Pancreas (tissue), 10 donors: ENCODE data around the gene IL17RD. TPM values are rescaled to one million over a fixed set of nuclear protein-coding genes. Genes with fewer than 3 reads are reported as not detected.

Experiments used
- ATAC-seq, 4 donors: fragments of 200-7000 bp; cut with Tn5 transposase; one replicate each; pipeline versions ENCODE4 v1.8.0 to v1.9.1; 2020; ENCODE audit warnings: mild to moderate bottlenecking in 4 of 4, moderate library complexity in 4 of 4
- DNase-seq, 6 donors: peaks; one replicate each; pipeline ENCODE4 v3.0.0-alpha.2; 2020
- FAIRE-seq: peaks from 2 replicates; lab custom pipeline; 2012; peaks lifted over from hg19 to GRCh38; lab: Jason Lieb, UNC
- H3K27ac ChIP-seq, 4 donors: fragments of 200-600 bp; sonication (generic); 1 replicate in 3 of 4; 2 replicates in 1 of 4; pipeline versions ENCODE4 v1.5.0 to v1.8.0; 2020
- H3K27me3 ChIP-seq, 4 donors: fragments of 200-600 bp; one replicate each; pipeline ENCODE4 v1.8.0; 2021
- H3K36me3 ChIP-seq, 3 donors: fragments of 200-600 bp; sonication (generic) in 1 of 3; one replicate each; pipeline versions ENCODE4 v1.5.0 to v1.8.0; 2020 to 2021
- H3K4me1 ChIP-seq, 3 donors: fragments of 200-600 bp; one replicate each; pipeline ENCODE4 v1.8.0; 2021
- H3K4me3 ChIP-seq, 4 donors: fragments of 200-600 bp; sonication (generic) in 2 of 4; one replicate each; pipeline versions ENCODE4 v1.5.0 to v1.8.0; 2020 to 2021
- H3K9me3 ChIP-seq, 4 donors: fragments of 200-600 bp; one replicate each; pipeline ENCODE4 v1.8.0; 2021
- WGBS, 2 donors: extraction: QIAGEN DNeasy Blood & Tissue Kit; methylation state at CpG; one replicate each; pipeline ENCODE4 v1.1.7; 2013; 5-methylcytosine and 5-hydroxymethylcytosine counted together
- intact Hi-C, 3 donors: fragments of 100-400 bp; cut with DNase I; formaldehyde crosslinking; loops; one replicate each; pipeline versions ENCODE4 v1.11.1 to v1.14.2; 2022
- polyA plus RNA-seq, 2 donors: library from polyadenylated mRNA; stranded (reverse); fragments of 200-250 nt; gene quantifications; one replicate each; pipeline ENCODE4 v1.2.3, GENCODE V29; 2013
- total RNA-seq, 6 donors: library from RNA; stranded (reverse); fragmentation: NEBNext Ultra II Directional in 4 of 6; extraction: Animal tissue kit (Norgen Biotek cat#: 25700) in 4 of 6; gene quantifications; one replicate each; pipeline versions ENCODE4 v1.2.1 to v1.2.4, GENCODE V29; 2021 to 2023
- TF ChIP-seq, protein P1 (sequence below), 4 donors: fragments of 200-600 bp; sonication (generic) in 3 of 4; IDR thresholded peaks; one replicate each; pipeline versions ENCODE4 v1.5.0 to v1.8.0; 2021; ENCODE audit warnings: antibody characterized with exemption in 4 of 4
- donor health status: healthy with polysubstance abuse.
- donor health status: DM: no; HTN: no; CAD: no; lungs with moderate emphysema.
- donor health status: DM: no; HTN: no; CAD: no.
- donor health status: control.
- donor health status: control.
- donor health status: Bipolar disorder and iron deficiency.
- donor health status: DM: yes; HTN: yes; CAD: no.
- donor health status: DM: no; HTN: no; CAD: no.
- donor health status: DM: no; HTN: no; CAD: no.
- donor health status: DM: yes; HTN: yes; CAD: no.

The IL17RD gene
- total and polyA plus RNA-seq, 8 donors = 0.42 to 3.9 (median 1.9) TPM

DNA sequence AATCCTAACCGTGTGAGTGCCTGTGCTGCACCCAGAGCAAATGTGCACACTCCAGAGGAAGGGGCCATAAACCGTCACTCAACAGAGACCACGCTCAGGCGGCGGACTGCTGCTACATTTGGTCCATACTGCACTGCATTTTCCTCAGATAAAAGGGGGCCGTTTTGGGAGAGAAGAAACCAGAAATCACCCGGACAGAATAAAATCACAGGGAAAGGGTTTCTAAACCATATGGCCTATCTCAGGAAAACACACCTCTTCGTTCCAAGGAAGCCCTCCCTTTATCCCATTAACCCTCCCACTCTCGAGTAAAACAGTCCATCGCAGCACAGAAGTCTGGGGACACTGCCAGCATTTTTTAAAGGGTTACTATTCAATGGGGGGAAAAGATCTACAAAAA lies 7.6 kb downstream of the IL17RD start:
- Histone ChIP-seq H3K27ac (no peak overlapping the region), H3K27me3 (no peaks in the 10 kb centered on the region), H3K36me3 (no peaks in the 10 kb centered on the region), H3K4me3 (no peak overlapping the region), H3K9me3 (no peaks in the 10 kb centered on the region), H3K4me1 (no peaks in the 10 kb centered on the region)
- no peak for FAIRE-seq
- ATAC-seq = no peak
- WGBS, 2 donors = 62 to 66% methylated on average over 10 of the region's 10 CpGs
- DNase-seq = no peak
- TF ChIP-seq, protein P1, sequence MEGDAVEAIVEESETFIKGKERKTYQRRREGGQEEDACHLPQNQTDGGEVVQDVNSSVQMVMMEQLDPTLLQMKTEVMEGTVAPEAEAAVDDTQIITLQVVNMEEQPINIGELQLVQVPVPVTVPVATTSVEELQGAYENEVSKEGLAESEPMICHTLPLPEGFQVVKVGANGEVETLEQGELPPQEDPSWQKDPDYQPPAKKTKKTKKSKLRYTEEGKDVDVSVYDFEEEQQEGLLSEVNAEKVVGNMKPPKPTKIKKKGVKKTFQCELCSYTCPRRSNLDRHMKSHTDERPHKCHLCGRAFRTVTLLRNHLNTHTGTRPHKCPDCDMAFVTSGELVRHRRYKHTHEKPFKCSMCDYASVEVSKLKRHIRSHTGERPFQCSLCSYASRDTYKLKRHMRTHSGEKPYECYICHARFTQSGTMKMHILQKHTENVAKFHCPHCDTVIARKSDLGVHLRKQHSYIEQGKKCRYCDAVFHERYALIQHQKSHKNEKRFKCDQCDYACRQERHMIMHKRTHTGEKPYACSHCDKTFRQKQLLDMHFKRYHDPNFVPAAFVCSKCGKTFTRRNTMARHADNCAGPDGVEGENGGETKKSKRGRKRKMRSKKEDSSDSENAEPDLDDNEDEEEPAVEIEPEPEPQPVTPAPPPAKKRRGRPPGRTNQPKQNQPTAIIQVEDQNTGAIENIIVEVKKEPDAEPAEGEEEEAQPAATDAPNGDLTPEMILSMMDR (IDR thresholded peaks at IDR 0.05) = no peak
- intact Hi-C loops = no loop called here

DNA sequence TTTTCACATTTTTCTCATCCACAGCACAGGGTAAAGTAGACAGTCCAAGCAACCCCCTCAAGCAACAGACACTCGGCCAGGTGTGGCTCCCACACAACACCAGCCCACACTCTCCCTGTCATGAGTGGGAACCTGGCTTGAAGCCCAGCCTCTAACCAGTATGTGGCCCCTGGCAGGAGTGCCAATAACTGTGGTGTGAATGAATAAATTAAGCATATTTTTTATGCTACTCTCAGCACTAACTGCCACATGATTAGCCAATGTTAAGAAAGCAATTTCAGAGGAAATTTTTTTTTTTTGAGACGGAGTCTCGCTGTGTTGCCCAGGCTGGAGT lies 9.9 kb downstream of the IL17RD start:
- ATAC-seq (no peak), FAIRE-seq (no peak), DNase-seq (no peak)
- Histone ChIP-seq H3K9me3 (no peaks in the 10 kb centered on the region), H3K27ac (no peak overlapping the region), H3K27me3 (no peaks in the 10 kb centered on the region), H3K36me3 (no peaks in the 10 kb centered on the region), H3K4me3 (no peak overlapping the region), H3K4me1 (no peaks in the 10 kb centered on the region)
- WGBS, 2 donors = 76 to 84% methylated on average over 3 of the region's 3 CpGs
- intact Hi-C loops = no loop called here
- TF ChIP-seq, protein P1 (IDR thresholded peaks at IDR 0.05) = no peak

DNA sequence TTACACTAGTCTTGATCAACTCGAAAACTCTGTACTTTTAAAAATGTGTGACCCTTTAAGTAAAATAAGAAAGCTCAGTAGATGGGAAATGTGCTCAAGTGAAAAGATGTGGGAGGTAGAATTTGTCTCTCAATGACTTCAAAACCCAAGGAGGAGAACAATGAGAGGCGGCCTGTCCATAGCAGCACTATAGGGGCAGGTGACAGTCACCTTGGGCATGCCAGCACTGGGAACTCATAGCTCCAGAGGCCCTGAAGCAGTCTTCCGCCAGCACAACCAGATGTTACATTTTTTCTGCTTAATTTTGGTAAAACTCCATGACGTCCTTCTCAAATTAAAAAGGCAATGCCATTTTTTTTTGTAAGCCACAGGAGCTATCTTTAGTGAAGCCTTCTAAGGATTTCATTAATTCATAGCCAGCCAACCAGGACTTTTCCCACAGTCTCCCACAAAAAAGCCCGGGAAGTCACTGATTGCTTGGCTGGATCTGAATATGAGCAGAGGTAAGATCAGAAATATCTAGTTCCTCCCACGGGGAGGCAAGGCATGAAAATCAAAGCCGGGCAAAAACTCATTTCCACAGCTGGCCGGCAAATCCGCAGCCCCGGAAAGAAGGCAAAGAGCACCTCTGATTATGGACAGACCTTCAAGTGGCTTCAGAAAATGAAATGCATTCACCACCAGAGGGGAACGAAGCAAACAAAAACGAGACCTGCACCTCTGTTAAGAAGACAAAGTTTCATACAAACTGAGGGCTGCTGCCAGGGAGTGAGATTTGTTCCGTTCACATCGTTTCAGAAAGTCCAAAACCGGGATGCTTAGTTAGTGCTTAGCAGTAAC lies 10.5 kb downstream of the IL17RD start:
- H3K36me3 ChIP-seq = no peaks in the 10 kb centered on the region
- ATAC-seq = no peak

DNA sequence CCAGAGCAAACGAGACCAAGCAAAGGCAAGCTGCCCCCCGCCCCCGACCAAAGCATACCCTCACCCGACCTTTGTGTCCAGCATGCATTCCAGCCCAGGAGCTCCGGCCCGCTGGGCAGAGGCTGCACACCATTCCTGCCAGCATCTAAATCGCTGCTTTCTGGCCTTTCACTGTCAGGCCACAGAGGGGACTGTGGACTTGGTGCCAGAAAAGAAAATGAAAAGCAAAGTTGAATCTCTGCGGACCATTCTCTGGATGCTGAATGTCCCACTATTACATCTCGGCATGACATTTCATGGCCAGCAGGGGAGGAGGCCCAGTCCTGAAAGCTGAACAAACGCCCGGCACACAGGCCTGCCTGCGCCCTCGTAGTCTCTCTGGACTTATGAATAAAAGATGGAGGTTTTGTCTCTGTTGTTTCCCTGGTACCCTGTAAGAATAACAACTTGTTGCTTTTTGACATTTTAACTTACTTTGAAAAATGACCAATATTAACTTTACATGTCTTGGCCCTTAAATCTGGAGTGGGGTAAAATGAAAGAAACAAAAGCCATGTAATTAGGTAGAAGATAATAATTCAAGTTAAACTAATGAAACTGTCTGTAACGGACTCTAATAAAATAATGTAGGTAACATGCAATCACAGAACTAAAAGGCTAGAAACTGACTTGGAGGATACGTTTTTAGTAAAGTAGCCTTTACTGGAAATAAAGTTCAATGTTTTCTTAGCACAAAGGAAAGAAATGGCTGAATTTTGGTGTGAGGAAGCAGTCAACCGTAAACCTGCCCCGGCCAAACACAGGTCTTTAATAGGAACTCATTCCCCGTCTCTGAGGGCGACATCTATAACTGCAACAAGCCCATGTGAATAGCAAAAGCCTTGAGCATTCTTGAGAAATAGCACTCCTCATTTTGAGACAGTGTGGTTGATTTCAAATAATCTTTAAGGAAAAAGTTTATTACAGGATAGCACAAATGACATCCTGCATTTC lies 12.7 kb downstream of the IL17RD start:
- Histone ChIP-seq H3K4me3 (no peak overlapping the region), H3K4me1 (no peaks in the 10 kb centered on the region), H3K9me3 (no peaks in the 10 kb centered on the region), H3K36me3 (no peaks in the 10 kb centered on the region), H3K27me3 (no peaks in the 10 kb centered on the region), H3K27ac (no peak overlapping the region)
- FAIRE-seq = no peak
- no peak for ATAC-seq
- DNase-seq = no peak
- intact Hi-C loops = no loop called here
- WGBS, 2 donors = 81 to 83% methylated on average over 19 of the region's 19 CpGs
- TF ChIP-seq, protein P1 (IDR thresholded peaks at IDR 0.05) = no peak

More for the DNA sequence above, 10.5 kb downstream of the IL17RD start:
- Histone ChIP-seq H3K4me3 (no peak overlapping the region), H3K27ac (no peak overlapping the region), H3K27me3 (no peaks in the 10 kb centered on the region), H3K9me3 (no peaks in the 10 kb centered on the region), H3K4me1 (no peaks in the 10 kb centered on the region)
- intact Hi-C loops = no loop called here
- FAIRE-seq (no peak), DNase-seq (no peak)
- WGBS, 2 donors = 56 to 67% methylated on average over 15 of the region's 15 CpGs
- TF ChIP-seq, protein P1 (IDR thresholded peaks at IDR 0.05) = no peak
